Aorta (tissue), 5 donors: ENCODE measurements around the gene PCNX1. TPM values are rescaled to one million over a fixed set of nuclear protein-coding genes. Genes with fewer than 3 reads are reported as not detected.
"Not testable (repeated sequence)": the region's sequence is repeated elsewhere in the genome, so short reads cannot be mapped to it uniquely, and the experiment has no call there.

Source experiments
- ATAC-seq: fragments of 200-7000 bp; cut with Tn5 transposase; one replicate; pipeline ENCODE4 v1.9.1; 2022; ENCODE audit warnings: moderate library complexity; ENCODE audit not compliant: low FRiP score
- DNase-seq, 2 donors: peaks; one replicate each; pipeline ENCODE4 v3.0.0-alpha.2; 2020
- H3K27ac ChIP-seq, 2 donors: one replicate each; pipeline ENCODE4 v1.5.1; 2013; ENCODE audit warnings: low read length in 2 of 2, mild to moderate bottlenecking in 2 of 2, moderate library complexity in 2 of 2, control low read depth in 1 of 2, inconsistent platforms in 1 of 2, low read depth in 1 of 2
- H3K27me3 ChIP-seq, 2 donors: one replicate each; pipeline ENCODE4 v1.6.1; 2013; ENCODE audit warnings: control low read depth in 1 of 2, low read length in 1 of 2, mild to moderate bottlenecking in 1 of 2, moderate library complexity in 1 of 2; ENCODE audit not compliant: insufficient read depth in 2 of 2, control insufficient read depth in 1 of 2
- H3K36me3 ChIP-seq, 2 donors: one replicate each; pipeline ENCODE4 v1.6.1; 2013; ENCODE audit warnings: control low read depth in 1 of 2, low read length in 1 of 2, mild to moderate bottlenecking in 1 of 2; ENCODE audit not compliant: insufficient read depth in 2 of 2, control insufficient read depth in 1 of 2
- H3K4me1 ChIP-seq, 2 donors: one replicate each; pipeline ENCODE4 v1.6.1; 2013; ENCODE audit warnings: low read length in 2 of 2, control low read depth in 1 of 2, mild to moderate bottlenecking in 1 of 2, moderate library complexity in 1 of 2; ENCODE audit not compliant: insufficient read depth in 2 of 2, control insufficient read depth in 1 of 2
- H3K4me3 ChIP-seq, 2 donors: one replicate each; pipeline ENCODE4 v1.5.1; 2013; ENCODE audit warnings: low read length in 2 of 2, control low read depth in 1 of 2, mild to moderate bottlenecking in 1 of 2
- H3K9me3 ChIP-seq: one replicate; pipeline ENCODE4 v1.6.1; 2013; ENCODE audit warnings: mild to moderate bottlenecking, low read length; ENCODE audit not compliant: control insufficient read depth
- WGBS, 2 donors: extraction: QIAGEN DNeasy Blood & Tissue Kit; methylation state at CpG; one replicate each; pipeline ENCODE4 v1.1.7; 2013; 5-methylcytosine and 5-hydroxymethylcytosine counted together
- intact Hi-C, 2 donors: fragments of 100-400 bp; cut with DNase I; formaldehyde crosslinking; loops; one replicate each; pipeline versions ENCODE4 v1.14.2 to v1.15.0; 2022
- polyA plus RNA-seq, 2 donors: library from polyadenylated mRNA; stranded (reverse); fragments of 200-250 nt; gene quantifications; one replicate each; pipeline ENCODE4 v1.2.3, GENCODE V29; 2013
- total RNA-seq, 2 donors: library from RNA; stranded (reverse); fragmentation: NEBNext Ultra II Directional; extraction: Animal tissue kit (Norgen Biotek cat#: 25700); gene quantifications; one replicate each; pipeline ENCODE4 v1.2.1, GENCODE V29; 2021
- donor health status: healthy with polysubstance abuse.
- donor health status: Bipolar disorder and iron deficiency.
- donor health status: DM: no; HTN: no; CAD: no.
- donor health status: DM: no; HTN: no; CAD: no.
- donor health status: DM: yes; HTN: yes; CAD: no.

Gene PCNX1
- total and polyA plus RNA-seq, 4 donors: 3.4 to 96.4 (median 40.4) TPM

DNA sequence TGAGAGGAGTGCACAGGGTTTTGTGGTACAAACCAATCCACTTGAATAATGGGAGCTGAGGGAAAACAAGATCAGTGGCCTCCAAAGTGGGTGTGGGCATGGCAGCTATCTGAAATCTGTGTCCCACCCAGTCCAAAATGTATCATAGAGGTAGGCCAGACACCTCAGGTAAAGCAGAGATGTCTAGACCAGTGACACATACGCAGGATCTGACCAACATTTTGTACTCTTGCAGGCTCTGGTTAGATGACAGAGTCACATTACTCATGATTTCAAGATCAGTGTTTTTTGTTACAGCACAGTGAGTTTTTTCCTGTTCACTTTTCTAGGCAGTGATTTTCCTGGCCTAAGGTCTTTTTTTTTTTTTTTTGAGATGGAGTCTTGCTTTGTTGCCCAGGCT, 211.8 kb downstream of the PCNX1 start:
- Histone ChIP-seq H3K4me1 (peaks cover 0 to 3% of the 10 kb centered on the region in 2 donors), H3K27me3 (no peaks in the 10 kb centered on the region), H3K9me3 (peaks cover 2% of the 10 kb centered on the region), H3K4me3 (no peak overlapping the region), H3K27ac (no peak overlapping the region), H3K36me3 (peaks cover 0 to 3% of the 10 kb centered on the region in 2 donors)
- intact Hi-C loops: no loop called here
- ATAC-seq: no peak
- 96 to 100% methylated on average over 1 of the region's 1 CpG for WGBS, 2 donors
- no peak for DNase-seq

DNA sequence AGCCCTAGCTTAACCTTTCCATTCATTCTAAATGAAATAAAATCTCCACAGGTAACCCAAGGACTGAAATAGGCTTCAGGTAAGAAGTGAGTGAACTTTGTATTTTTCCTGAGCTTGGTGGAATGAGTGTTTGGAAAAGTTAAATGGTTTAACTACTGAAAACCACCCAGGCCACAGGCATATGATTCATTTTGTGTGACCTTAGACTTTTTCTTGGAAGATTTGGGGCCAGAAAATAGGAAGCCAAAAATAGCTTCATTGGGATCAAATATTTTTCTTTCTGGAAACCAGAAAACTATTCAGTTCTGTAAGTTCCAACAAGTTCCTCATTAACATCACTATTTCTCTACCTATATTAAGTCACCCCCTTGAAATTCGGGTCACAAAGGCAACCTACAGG, 212.6 kb downstream of the PCNX1 start:
- peaks cover 0 to 3% of the 10 kb centered on the region in 2 donors for H3K4me1 ChIP-seq
- ATAC-seq (no peak), DNase-seq (no peak)
- 86 to 93% methylated on average over 1 of the region's 1 CpG for WGBS, 2 donors
- peaks cover 2% of the 10 kb centered on the region for H3K9me3 ChIP-seq
- no peak overlapping the region for H3K4me3 ChIP-seq
- intact Hi-C loops: loop anchor here in 1 of 2 donors (10.0 kb wide), 1 partner anchor 375 kb away; no protein-coding TSS in a partner anchor
- H3K36me3 ChIP-seq: peaks cover 0 to 3% of the 10 kb centered on the region in 2 donors
- H3K27me3 ChIP-seq: no peaks in the 10 kb centered on the region
- no peak overlapping the region for H3K27ac ChIP-seq

DNA sequence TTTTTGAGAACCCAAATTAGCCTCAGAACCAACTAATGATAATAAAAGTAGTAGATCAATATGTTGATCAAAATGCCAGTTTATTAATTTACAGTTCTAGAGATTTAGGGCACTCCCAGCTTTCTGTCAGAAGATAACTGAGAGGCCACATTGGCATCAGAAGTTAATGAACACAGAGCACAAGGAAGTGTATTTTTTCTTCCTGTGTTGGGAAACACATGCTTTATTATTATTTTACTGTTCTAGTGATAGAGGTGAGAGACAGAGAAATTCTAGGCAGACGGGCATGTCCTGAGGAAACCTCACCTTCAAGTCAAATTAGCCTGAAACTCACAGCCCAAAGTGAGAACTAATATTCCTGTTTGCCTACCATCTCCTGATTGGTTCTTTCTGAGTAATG, 213.7 kb downstream of the PCNX1 start:
- H3K36me3 ChIP-seq: peaks cover 0 to 3% of the 10 kb centered on the region in 2 donors
- intact Hi-C loops: loop anchor here in 1 of 2 donors (10.0 kb wide), 1 partner anchor 374 kb away; no protein-coding TSS in a partner anchor
- no peak overlapping the region for H3K4me3 ChIP-seq
- H3K4me1 ChIP-seq: peaks cover 0 to 3% of the 10 kb centered on the region in 2 donors
- H3K27me3 ChIP-seq: no peaks in the 10 kb centered on the region
- H3K9me3 ChIP-seq: peaks cover 2% of the 10 kb centered on the region
- H3K27ac ChIP-seq: no peak overlapping the region
- ATAC-seq (no peak), DNase-seq (no peak)
- 77 to 83% methylated on average over 1 of the region's 1 CpG for WGBS, 2 donors

DNA sequence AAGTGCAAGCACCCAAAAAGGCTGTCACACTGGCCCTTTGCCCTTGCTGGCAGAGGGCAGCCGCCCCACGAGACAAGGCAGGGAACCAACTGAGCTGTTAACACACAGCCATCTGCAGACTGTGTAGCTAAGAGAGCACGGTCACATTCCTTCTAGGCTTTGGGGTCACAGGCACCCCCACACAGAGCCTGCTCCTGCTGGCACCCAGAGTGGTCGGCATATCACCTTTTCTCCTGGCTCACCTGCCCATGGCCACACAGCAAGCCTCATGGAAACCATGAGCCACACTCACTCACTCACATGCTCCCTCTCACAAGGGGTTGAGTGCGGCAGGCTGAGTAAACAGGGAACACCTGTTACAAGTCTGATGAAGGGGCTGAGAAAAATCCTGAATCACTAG, 214.5 kb downstream of the PCNX1 start:
- no peaks in the 10 kb centered on the region for H3K27me3 ChIP-seq
- WGBS, 2 donors: 93 to 94% methylated on average over 5 of the region's 5 CpGs
- H3K27ac ChIP-seq: no peak overlapping the region
- ATAC-seq (no peak), DNase-seq (no peak)
- H3K4me3 ChIP-seq: no peak overlapping the region
- intact Hi-C loops: loop anchor here in 1 of 2 donors (10.0 kb wide), 1 partner anchor 373 kb away; no protein-coding TSS in a partner anchor
- peaks cover 0 to under 1% of the 10 kb centered on the region in 2 donors for H3K36me3 ChIP-seq
- H3K4me1 ChIP-seq: peaks cover 0 to 3% of the 10 kb centered on the region in 2 donors
- H3K9me3 ChIP-seq: peaks cover 2% of the 10 kb centered on the region

DNA sequence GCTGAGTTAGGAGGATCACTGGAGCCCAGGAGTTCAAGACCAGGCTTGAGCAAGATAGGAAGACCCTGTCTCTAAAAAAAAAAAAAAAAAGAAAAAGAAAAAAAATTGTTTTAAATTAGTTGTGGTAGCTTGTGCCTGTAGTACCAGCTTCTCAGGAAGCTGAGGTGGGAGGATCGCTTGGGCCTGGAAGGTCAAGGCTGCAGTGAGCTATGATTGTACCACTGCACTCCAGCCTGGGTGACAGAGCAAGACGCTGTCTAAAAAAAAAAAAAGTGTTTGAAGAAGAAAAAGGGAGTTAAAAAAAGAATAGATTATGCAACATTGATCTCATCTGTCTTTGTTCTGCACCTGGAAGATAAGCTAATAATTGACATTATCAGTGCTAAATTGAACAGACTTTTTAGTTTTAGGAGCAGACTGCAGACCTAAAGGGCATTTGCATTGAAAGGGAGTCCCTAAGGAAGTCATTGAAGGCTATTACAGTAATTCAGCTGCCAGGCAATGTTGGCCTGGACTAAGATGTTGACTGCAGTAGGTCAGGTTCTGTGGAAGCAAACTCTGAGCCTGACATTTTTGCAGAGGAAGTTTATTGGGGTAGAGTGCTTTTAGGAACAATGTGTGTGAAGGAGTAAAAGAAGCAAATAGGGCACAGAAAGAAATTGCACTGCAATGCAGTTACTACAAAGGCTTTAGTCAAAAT, 215.8 kb downstream of the PCNX1 start:
- Histone ChIP-seq H3K36me3 (no peaks in the 10 kb centered on the region), H3K4me3 (no peak overlapping the region), H3K27ac (no peak overlapping the region), H3K4me1 (peaks cover 0 to 3% of the 10 kb centered on the region in 2 donors), H3K9me3 (peaks cover 2% of the 10 kb centered on the region), H3K27me3 (no peaks in the 10 kb centered on the region)
- ATAC-seq (no peak), DNase-seq (no peak)
- intact Hi-C loops: loop anchor here in 1 of 2 donors (10.0 kb wide), 1 partner anchor 372 kb away; no protein-coding TSS in a partner anchor
- WGBS, 2 donors: 78 to 87% methylated on average over 2 of the region's 2 CpGs

DNA sequence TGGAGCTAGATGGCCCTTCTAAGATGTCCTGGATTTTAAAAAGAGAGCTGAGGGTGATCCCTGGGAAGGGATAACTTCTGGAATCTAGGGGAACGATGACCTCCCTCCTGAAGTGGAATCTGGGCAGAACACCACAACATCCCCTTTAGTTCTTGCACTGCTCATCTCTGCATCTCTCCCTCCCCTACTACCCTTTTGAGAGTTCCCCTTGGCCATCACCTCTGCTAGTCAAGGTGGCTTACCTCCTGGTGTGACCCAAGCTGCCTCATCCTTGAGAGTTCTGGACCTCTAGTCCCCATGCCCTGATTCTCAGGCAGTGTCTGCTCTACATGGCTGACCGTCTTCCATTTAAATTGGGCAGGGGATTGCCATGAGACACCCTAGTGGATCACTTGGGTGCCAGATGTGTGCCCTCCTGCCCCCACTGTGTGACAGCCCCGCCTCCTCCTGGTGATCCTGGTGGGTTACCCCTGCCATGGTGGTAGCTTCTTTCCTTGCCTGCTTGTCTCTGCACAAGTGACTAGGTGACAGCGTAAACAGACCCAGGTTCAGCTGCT, 216.4 kb downstream of the PCNX1 start:
- no peaks in the 10 kb centered on the region for H3K36me3 ChIP-seq
- DNase-seq: no peak
- H3K27ac ChIP-seq: no peak overlapping the region
- 93 to 94% methylated on average over 4 of the region's 4 CpGs for WGBS, 2 donors
- intact Hi-C loops: loop anchor here in 1 of 2 donors (10.0 kb wide), 1 partner anchor 371 kb away; no protein-coding TSS in a partner anchor
- peaks cover 2% of the 10 kb centered on the region for H3K9me3 ChIP-seq
- H3K27me3 ChIP-seq: no peaks in the 10 kb centered on the region
- H3K4me1 ChIP-seq: peaks cover 0 to 3% of the 10 kb centered on the region in 2 donors
- no peak overlapping the region for H3K4me3 ChIP-seq
- no peak for ATAC-seq

DNA sequence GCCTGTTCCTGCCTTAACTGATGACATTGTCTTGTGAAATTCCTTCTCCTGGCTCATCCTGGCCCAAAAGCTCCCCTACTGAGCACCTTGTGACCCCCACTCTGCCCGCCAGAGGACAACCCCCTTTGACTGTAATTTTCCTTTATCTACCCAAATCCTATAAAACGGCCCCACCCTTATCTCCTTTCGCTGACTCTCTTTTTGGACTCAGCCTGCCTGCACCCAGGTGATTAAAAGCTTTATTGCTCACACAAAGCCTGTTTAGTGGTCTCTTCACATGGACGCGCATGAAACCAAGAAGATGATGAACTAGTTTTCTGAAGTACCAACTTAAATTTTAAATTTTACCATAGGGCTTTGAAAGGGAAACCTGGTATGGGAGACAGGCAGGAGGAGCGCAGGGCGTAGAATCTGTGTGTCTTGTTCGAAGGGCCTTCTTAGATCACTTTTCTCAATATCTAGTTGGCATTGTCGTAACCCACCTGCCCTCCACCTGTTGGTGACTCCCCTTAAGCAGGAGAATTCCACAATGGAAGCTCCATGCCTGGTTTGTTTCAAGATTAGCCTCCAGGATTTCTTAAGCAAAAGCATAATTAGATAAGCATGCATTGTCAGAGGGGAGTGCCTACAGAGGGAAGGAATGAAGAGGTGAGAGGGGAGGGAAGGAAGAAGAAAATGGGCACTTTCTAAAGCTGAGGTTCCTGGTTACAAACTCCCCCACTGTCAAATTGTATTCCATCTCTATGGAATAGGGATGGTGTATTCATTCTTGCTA, 222.6 kb downstream of the PCNX1 start:
- DNase-seq, H3K27me3 ChIP-seq, H3K4me3 ChIP-seq, H3K27ac ChIP-seq, H3K36me3 ChIP-seq, ATAC-seq, H3K4me1 ChIP-seq, H3K9me3 ChIP-seq: not testable (repeated sequence)
- intact Hi-C loops: loop anchor here (10.0 kb wide), 2 partner anchors 365 to 725 kb away; no protein-coding TSS in a partner anchor
- 95 to 97% methylated on average over 9 of the region's 9 CpGs for WGBS, 2 donors

DNA sequence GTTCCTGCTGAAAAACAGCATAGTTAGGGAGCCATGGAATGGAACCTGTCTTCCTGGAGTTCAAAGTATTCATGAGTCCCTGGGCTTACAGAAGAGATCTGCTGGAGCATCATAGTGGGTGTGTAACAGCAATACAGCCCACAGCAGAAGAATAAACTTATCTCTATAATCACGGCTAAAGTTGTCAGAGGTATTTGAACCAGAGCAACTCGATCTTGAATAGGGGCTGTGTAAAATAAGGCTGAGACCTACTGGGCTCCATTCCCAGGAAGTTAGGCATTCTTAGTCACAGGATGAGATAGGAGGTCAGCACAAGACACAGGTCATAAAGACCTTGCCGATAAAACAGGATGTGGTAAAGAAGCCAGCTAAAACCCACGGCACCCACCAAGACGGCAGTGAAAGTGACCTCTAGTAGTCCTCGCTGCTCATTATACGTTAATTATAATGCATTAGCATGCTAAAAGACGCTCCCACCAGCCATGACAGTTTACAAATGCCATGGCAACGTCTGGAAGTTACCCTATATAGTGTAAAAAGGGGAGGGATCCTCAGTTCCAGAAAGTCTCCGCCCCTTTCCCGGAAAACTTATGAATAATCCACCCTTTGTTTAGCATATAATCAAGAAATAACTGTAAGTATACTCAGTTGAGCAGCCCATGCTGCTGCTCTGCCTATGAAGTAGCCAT, 223.4 kb downstream of the PCNX1 start:
- WGBS, 2 donors: 73 to 79% methylated on average over 11 of the region's 11 CpGs
- no peak for ATAC-seq

More for the DNA sequence above, 223.4 kb downstream of the PCNX1 start:
- no peaks in the 10 kb centered on the region for H3K9me3 ChIP-seq
- no peaks in the 10 kb centered on the region for H3K36me3 ChIP-seq
- no peaks in the 10 kb centered on the region for H3K4me1 ChIP-seq
- no peak overlapping the region for H3K27ac ChIP-seq
- no peak overlapping the region for H3K4me3 ChIP-seq
- H3K27me3 ChIP-seq: no peaks in the 10 kb centered on the region
- DNase-seq: no peak
- intact Hi-C loops: loop anchor here in 1 of 2 donors (10.0 kb wide), 1 partner anchor 724 kb away; no protein-coding TSS in a partner anchor
